GM18519 (cell line): ENCODE measurements around the gene PLCD1.

Experiments
- ATAC-seq: cut with Tn5 transposase; IDR thresholded peaks from one replicate; pipeline ENCODE4 v1.9.1; 2021; ENCODE audit warnings: mild to moderate bottlenecking, moderate library complexity; ENCODE audit not compliant: unreplicated experiment, low FRiP score

Gene PLCD1

DNA sequence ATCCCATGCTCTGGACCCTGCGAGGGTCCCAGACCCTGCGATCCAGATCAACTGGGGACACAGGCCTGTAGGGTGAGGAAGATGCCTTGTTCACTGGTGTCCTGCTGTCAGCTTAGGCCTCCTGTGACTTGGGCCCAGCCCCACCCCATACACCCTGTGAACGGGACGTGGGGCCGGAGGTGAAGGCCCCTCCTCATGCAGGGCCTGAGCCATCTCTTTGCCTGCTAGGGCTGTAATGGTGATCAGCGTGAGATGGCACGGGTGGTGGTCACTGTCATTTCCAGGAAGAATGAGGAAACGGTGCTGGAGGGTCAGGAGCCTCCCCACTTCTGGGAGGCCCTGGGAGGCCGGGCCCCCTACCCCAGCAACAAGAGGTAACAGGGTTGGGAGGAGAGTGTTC is 26.5 kb downstream of the PLCD1 start:
- no peak for ATAC-seq

DNA sequence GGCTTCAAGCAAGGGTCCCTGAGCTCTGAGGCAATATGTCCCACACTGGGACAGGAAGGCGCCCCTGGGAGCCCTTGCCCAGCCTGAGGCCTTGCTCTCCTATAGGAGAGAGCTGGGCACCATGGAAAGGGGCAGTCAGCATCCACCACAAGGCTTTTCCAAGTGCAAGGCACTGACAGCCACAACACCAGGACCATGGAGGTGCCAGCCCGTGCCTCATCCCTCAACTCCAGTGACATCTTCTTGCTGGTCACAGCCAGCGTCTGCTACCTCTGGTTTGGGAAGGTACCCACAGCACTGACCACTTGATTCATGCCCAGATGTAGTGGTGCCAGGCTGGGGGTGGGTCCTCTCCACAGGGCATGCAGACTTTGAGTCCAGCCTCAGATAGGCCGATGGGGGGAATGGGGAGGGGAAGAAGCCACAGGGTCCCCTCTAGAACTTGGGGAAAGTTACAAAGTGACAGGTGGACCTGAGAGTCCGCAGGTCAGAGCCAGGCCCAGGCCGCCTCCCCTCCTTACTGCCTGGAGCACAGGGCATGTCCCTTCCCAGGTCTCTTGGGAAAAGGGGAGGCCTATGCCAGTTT is 27.1 kb downstream of the PLCD1 start:
- no peak for ATAC-seq

DNA sequence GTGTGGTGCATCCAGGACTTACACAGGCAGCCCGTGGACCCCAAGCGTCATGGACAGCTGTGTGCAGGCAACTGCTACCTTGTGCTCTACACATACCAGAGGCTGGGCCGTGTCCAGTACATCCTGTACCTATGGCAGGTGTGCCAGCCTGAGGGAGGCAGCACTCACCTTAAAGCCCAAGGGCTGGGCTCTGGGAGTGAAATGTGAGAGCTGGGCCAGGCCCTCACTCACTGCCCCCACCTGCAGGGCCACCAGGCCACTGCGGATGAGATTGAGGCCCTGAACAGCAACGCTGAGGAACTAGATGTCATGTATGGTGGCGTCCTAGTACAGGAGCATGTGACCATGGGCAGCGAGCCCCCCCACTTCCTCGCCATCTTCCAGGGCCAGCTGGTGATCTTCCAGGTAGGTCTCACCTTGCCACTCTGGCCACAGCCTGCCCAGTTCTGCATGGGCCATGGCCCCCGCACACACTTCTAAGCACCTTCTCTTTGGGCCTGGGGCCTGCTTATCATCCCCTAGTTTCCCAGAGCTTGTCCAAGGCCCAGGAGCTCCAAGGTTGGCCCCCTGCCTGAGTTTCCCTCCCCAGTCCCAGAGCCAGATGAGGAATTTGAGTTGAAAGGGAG is 27.9 kb downstream of the PLCD1 start:
- ATAC-seq, result no peak

- no peak for ATAC-seq
Measured at GRCh38 chr3:38000965-38001455, 28.4 kb downstream of the PLCD1 start.

DNA sequence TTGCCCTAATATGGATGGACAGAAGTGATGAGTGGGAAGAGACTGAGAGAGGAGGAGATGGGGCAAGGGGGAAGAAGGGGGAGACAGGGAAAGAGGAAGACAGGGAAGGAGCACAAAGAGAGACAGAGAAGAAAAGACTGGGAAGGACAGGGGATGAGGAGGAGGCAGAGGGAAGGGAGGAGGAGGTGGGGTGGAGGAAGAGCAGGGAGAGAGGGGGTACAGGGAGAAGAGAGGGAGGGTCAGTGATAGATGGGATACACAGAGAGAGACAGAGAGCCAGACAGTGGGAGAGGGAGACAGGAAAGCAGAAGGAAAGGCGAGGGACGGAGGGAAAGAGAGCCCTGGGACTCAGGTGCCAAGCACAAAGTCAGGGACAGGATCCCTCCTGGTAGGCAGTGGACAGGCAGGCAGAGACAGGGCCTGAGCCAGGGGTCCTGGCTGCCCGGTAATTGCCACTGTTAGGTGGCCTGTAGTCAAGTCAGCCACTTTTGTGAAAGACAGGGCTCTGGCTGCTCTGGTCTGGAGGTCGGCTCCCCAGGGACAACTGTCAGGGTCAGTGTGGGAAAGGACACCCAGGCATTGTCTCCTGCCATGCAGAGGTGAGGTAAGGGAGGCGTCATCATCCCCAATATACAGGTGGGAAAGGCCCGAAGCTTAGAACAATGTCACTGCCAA is 29.1 kb downstream of the PLCD1 start:
- ATAC-seq, result no peak

- ATAC-seq, result no peak
Measured at GRCh38 chr3:37999836-38000235, 29.6 kb downstream of the PLCD1 start.

DNA sequence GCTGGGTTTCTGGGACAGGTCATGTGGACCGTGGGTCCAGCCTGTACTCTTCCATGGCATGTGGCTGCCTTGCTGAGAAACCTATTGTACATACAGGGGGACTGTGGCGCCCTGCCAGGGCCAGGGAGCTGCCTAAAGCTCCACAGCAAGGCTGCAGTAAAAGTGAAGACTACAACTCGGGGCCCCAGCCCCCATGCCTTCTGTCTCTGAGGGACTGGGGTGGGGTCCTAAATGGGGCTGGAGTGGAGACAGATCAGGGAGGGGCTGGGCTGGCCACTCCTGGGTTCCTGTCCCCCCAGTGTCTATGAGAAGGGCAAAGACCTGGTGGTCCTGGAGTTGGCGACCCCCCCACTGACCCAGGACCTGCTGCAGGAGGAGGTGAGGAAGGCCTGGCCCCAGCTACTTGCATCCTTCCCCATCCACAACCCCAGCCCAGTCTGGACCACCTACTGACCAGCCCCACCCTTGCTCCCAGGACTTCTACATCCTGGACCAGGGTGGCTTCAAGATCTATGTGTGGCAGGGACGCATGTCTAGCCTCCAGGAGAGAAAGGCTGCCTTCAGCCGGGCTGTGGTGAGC is 31.6 kb downstream of the PLCD1 start:
- ATAC-seq, result no peak

GRCh38 chr3:37997342-37997741 is 32.1 kb downstream of the PLCD1 start:
- ATAC-seq, result no peak

GRCh38 chr3:37996785-37997301 is 32.6 kb downstream of the PLCD1 start:
- peak; percentile 69 for ATAC-seq

- no peak for ATAC-seq
Measured at GRCh38 chr3:37995652-37996641, 33.5 kb downstream of the PLCD1 start.

GRCh38 chr3:37994639-37994972 is 34.8 kb downstream of the PLCD1 start:
- ATAC-seq, result no peak

- peak; percentile 40 for ATAC-seq
Measured at GRCh38 chr3:37993820-37994638, 35.4 kb downstream of the PLCD1 start.

- ATAC-seq, result no peak
Measured at GRCh38 chr3:37993460-37993819, 36.0 kb downstream of the PLCD1 start.

DNA sequence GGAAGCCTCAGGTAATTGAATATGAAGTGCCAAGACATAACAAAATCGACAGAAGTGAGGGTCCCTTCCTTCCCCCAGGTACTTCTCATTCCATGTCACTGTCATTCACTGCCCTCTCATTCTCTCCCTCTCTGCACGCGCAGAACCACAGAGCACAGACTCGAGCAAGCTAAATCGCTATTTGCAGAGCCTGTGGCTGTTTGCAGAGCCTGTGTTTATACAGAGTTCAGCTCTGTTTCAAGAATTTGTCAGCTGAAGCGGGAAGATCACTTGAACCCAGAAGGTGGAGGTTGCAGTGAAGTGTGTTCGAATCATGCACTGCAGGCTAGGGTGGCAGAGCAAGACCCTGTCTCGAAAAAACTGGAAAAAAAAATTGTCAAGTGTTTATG is 36.4 kb downstream of the PLCD1 start:
- ATAC-seq, result no peak

DNA sequence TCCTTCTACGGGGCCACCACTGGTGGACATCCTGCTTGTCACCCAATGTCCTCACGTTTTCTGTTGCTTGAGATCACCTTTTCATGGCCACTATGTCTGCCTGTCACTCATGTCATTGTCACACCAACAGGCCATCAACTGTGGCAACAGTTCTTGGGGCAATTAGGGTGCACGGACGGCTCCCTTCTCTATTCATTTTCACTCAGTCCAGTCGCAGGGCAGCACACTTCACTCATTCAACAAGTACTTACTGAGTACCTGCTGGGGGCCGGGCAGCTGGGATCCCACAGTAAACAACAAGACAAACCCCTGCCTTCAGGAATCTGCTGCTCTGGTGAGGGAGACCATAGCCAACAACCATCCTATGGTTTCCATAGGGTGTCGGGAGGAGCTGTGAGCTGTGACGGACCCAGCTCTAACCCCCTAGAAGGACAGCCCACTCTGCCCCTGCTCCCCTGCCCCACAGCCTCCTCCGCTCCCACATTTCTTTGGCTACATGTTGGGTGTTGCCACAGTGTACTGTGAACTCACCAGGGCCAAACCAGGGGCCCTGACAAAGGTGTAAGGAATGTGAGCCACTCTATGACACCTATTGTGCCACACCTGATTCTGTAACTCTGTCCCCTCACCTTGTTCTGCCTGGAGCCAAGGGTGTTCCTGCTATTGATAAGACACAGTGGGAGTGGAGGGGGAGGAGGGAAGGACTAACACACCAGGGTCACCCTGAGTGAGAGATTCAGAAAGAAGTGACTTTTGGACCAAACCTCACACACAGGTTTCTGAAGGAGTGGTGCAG is 37.0 kb downstream of the PLCD1 start:
- no peak for ATAC-seq

DNA sequence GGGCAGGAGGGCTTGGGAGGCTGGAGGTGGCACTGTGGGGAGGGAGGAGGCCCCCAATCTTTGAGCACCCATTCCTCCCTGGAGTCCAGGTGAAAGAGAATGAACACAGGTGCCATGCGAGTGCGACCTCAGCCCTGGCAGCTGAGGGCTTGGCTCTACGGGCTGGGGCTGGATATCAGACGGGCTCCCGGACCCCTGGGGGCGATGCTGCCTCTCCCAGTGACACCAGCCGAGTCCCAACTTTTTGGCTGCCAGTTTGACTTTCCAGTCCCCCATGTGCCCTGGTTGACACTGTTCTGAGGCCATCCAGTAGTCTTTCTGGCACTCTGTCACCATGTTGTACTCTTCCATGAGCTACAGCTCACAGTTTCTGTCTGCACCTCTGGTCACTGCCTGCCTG is 37.6 kb downstream of the PLCD1 start:
- ATAC-seq, result no peak

DNA sequence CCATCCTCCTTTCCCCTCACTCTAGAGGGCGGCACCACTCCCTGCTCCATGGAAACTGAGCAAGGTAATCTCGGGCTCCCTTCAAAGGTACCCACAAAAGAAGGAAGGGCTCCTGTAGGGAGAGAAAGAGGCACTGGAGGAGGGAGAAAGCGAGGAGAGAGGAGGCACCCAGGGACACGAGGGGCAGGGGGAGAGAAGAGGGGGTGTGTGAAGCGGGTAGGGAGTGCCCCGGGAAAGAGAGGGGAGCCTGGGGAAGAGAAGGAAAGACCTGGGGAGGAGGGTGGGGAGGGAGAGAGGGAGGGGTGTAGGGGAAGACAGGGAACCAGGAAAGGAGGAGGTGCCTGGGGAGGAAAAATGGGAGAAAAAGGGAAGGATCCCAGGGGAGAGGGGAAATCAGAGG is 38.3 kb downstream of the PLCD1 start:
- ATAC-seq, result no peak

DNA sequence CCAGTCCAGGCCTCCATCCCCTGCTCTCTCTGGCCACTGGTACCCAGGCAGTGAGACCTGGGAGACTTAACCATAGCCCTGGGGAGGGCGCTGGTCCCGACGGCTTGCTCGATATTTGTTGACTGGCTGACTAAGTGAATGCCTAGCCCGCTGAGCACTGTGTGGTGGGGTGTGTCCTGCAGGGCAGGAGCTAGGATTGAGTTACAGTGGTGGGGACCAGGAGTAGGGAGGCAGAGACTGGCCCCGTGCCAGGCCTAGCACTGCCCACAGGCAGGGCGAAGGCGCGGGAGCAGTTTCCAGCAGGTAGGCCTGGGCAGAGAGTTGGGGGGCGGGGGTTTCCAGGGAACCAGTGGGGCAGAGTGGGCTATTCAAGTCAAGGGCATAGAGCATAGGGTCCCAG is 38.9 kb downstream of the PLCD1 start, which contains the start of gene VILL:
VILL (plus strand) TSS at position 260 of the 400 bp plus-strand sequence. CDS start 2,887 bp downstream, outside the sequence.
- no peak for ATAC-seq
